ENCODE measurements around the gene FCN2.

FCN2 gene

DNA sequence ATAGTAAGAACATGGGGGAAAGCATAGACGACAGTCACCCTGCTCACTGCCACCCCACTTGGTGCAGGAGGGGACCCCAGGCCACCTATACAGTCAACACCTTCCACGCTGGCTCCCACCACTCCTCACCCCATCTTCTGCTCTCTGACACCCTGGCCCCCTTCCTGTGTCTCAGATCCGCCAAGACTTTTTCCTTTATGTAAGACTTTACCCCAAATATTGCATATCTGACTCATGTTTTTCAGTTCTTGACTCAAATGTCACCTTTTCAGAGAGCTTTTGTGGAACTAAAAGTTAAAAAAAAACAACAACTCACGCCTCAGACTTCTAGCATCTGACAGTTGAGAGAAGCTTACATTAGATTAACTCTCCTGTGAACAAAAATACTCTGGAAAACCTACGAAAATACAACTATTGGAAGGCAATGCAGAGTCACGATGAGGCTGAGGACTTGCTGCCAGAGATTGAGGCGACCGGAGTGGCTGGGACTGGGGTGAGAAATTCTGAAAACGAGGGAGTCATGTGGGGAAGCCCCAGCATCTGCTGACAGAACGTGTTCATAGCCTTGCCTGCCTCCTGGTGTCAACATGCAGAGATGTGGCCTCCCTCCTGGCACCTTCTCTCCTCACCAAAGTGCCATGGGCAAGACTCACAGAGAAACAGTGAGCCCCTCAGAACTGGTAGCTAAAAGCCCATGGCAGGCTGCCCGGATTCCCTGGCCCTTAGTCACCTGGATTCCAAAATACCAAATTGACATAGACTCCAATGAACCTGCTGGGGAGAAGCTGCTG, 22.4 kb upstream of the FCN2 start:
- no peak overlapping the region for H3K4me3 ChIP-seq (replicated peaks; ENCODE audit: low read depth, low read length)
- peak; percentile 11 for DNase-seq (ENCODE audit: extremely low read depth, low read depth)
- TF ChIP-seq, protein P1, sequence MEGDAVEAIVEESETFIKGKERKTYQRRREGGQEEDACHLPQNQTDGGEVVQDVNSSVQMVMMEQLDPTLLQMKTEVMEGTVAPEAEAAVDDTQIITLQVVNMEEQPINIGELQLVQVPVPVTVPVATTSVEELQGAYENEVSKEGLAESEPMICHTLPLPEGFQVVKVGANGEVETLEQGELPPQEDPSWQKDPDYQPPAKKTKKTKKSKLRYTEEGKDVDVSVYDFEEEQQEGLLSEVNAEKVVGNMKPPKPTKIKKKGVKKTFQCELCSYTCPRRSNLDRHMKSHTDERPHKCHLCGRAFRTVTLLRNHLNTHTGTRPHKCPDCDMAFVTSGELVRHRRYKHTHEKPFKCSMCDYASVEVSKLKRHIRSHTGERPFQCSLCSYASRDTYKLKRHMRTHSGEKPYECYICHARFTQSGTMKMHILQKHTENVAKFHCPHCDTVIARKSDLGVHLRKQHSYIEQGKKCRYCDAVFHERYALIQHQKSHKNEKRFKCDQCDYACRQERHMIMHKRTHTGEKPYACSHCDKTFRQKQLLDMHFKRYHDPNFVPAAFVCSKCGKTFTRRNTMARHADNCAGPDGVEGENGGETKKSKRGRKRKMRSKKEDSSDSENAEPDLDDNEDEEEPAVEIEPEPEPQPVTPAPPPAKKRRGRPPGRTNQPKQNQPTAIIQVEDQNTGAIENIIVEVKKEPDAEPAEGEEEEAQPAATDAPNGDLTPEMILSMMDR (IDR thresholded peaks at IDR 0.05; ENCODE audit: low read depth, low read length, missing control alignments), result peak; percentile 2

DNA sequence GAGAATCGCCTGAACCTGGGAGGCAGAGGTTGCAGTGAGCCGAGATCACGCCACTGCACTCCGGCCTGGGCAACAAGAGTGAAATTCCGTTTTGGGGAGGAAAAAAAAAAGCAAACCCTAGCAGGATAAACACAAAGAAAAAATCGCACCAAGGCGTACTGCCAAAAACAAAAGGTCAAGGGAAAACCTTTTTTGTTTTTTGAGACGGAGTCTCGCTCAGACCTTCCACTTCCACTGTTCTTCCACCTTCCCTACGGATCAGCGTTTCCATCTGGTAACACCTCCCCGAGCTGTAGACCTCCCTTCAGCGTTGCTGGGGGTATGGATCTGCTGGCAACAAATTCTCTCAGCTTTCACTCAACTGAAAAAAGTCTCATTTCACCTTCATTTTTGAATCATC, 20.1 kb upstream of the FCN2 start:
- TF ChIP-seq, protein P1 (IDR thresholded peaks at IDR 0.05; ENCODE audit: low read depth, low read length, missing control alignments), result no peak
- H3K4me3 ChIP-seq (replicated peaks; ENCODE audit: low read depth, low read length), result no peak overlapping the region
- no peak for DNase-seq (ENCODE audit: extremely low read depth, low read depth)

DNA sequence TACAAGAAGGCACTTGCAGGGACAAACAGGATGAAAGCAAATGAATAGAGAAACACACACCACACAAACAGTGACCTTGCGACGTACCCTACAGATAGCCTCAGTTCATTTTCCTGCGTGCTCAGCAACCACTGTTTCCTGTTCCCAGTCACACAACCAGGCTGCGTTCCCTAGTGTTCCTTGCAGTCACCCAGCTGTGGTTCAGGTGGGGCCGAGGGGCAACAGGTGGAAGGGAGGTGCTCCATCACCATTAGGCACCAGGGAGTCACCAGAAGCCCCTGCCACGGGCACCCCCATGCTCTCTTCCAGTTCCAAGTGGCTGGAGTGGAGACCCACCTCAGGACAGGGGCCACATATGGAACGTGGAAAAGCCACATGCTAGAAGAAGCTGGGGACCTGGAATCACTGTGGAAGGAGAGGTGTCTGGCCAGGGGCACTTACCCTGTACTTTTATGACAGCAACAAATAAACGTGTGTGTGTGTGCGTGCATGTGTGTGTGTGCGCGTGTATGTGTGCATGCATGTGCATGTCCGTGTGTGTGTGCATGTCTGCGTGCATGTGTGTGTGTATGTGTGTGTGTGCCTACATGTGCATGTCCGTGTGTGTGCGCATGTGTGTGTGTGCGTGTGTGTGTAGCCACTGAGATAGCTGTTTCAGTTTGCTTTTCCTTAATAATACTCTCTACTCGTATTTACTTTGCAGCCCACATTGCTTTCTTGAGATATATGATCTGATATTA, 18.8 kb upstream of the FCN2 start:
- DNase-seq (ENCODE audit: extremely low read depth, low read depth), result no peak
- H3K4me3 ChIP-seq (replicated peaks; ENCODE audit: low read depth, low read length), result no peak overlapping the region
- TF ChIP-seq, protein P1 (IDR thresholded peaks at IDR 0.05; ENCODE audit: low read depth, low read length, missing control alignments), result no peak

DNA sequence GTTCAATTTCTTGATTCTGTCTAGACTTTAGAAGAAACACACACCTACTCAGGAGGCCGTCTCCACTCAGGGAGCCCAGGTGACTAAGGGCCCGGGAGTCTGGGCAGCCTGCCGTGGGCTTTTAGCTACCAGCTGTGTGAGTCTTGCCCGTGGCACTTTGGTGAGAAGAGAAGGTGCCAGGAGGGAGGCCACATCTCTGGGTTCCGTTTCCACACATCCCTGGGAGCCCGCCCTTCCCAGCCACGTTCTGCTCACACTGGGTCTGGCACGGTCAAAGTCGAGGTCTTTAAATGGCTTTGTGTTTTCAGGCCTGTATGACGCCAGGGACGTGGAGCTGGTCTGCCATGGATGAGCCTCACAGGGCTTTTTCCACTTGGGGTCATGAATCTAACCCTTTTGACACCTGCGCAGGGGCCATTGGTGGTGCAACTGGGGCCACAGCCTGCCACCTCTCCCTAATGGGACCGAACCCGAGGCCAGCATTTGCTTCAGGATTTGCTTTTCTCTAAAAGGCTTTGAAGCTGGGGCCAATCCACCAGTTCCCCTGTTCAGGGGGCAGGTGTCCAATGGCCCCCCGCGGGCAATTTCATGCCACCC, 17.2 kb upstream of the FCN2 start:
- TF ChIP-seq, protein P1 (IDR thresholded peaks at IDR 0.05; ENCODE audit: low read depth, low read length, missing control alignments), result no peak
- DNase-seq (ENCODE audit: extremely low read depth, low read depth), result no peak
- H3K4me3 ChIP-seq (replicated peaks; ENCODE audit: low read depth, low read length), result no peak overlapping the region

DNA sequence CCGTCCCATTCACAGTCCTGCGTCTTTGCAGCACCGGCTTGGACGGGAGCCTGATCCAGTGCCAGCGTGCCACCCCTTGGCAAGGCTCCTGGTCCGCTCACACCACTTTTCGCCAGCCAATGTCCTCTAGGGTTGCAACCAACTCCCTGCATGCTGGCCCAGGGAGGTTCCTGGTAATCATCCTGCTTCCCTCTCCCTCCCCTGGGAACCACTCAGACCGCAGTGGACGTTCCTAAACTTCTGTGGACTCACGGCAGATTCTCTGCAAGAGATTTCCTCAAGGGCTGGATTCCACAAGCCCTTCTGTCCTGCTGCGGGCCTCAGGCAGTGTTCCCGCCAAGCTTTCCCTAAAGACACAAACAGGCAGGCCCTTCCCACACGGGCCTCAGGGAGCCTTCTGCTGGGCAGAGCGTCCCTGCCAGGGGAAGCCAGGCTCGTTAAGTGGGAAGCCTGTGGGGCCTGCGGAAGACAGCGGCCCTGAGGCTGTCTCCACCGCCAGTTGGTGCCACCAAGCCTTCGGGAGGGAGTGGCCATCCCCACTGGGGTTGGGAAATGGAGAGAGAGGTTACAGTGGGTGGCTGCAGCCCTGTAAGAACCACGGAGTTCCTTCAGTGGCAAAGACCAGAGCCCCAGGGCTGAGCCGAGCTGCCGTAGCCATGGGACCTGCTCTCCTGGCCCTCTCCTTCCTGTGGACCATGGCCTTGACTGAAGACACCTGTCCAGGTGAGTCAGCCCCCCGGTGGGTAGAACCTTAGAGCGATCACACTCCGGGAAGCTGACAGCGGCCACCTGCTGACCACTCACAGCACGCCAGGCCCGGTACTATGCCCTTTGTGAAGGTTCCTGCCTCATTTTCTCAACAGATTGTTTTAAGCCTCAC, 16.4 kb upstream of the FCN2 start:
- DNase-seq (ENCODE audit: extremely low read depth, low read depth), result no peak
- TF ChIP-seq, protein P1 (IDR thresholded peaks at IDR 0.05; ENCODE audit: low read depth, low read length, missing control alignments), result no peak

DNA sequence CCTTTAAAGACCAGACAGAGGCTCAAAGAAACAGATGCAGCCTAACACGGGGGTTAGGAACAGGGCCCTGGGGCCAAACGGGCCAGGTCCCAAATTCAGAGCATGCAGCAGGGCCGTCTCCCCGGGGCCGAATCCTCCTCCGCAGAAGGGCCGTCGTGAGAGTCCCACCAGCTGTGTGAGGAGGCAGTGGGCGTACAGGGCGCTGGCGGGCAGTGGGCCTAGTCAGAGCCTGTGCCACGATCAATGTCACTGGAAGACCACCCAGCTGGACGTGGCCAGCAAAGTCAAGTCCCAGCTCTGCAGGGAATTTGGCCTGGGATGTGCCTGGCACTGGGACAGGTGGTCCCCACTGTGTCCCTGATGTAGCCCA, 15.8 kb upstream of the FCN2 start:
- no peak overlapping the region for H3K4me3 ChIP-seq (replicated peaks; ENCODE audit: low read depth, low read length)
- DNase-seq (ENCODE audit: extremely low read depth, low read depth), result no peak
- TF ChIP-seq, protein P1 (IDR thresholded peaks at IDR 0.05; ENCODE audit: low read depth, low read length, missing control alignments), result no peak

More for the DNA sequence above, 16.4 kb upstream of the FCN2 start:
- H3K4me3 ChIP-seq (replicated peaks; ENCODE audit: low read depth, low read length), result no peak overlapping the region
